ENCODE measurements around the gene CAMKMT.
"Not testable (repeated sequence)": the region's sequence is repeated elsewhere in the genome, so short reads cannot be mapped to it uniquely, and the experiment has no call there.

Gene CAMKMT

GRCh38 chr2:44495544-44495943, 133.8 kb downstream of the CAMKMT start:
- H3K4me3 ChIP-seq (ENCODE audit: low read depth, low read length), result no peak overlapping the region

GRCh38 chr2:44496130-44496529, 134.4 kb downstream of the CAMKMT start:
- H3K4me3 ChIP-seq (ENCODE audit: low read depth, low read length), result no peak overlapping the region

DNA sequence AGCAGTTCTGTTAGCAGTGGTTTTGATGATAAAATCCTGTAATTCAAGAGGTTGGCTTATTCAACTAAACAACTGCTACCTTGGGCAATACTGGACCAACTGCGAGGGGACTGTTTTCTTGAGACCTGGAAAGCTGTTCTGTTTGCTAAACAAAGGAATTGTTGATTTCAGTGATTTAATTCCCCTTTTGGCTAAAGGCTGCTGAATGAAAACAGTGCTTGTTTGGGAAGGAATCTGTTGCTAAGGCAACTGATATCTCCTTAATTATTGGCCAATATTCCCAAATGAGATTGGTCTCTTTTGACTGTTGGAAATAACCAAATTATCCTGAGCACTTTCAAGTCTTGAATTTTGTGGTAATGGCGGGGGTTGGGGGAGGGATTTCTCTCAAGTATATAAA, 136.8 kb downstream of the CAMKMT start:
- H3K4me3 ChIP-seq (ENCODE audit: low read depth, low read length), result no peak overlapping the region

DNA sequence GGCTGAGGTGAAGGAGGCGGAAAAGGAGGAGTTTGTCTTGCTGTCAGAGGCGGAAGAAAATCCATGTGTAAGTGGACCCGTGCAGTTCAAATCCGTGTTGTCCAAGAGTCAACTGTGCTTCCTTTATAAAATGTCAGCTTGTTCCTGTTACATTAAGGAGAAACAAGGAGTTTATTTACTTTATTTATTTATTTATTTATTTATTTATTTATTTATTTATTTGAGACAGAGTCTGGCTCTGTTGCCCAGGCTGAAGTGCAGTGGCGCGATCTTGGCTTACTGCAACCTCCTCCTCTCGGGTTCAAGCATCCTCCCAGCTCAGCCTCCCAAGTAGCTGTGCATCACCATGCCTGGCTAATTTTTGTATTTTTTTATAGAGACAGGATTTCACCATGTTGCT, 143.9 kb downstream of the CAMKMT start:
- H3K4me3 ChIP-seq (ENCODE audit: low read depth, low read length), result not testable (repeated sequence)

DNA sequence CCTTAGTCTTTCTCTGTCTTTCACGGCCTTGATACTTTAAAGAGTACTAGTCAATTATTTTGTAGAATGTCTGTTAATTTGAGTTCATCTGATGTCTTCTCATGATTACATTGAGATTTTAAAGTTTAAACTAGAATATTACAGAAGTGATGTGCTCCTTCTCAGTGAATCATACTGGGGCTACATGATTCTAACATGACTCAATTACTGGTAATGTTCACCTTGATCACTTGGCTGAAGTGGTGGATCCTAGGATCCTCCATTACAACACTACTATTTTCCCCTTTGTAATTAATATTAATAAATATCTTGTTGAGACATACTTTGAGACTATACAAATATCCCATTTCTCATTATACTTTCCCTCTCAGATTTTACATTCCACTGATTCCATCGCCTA, 148.5 kb downstream of the CAMKMT start:
- no peak overlapping the region for H3K4me3 ChIP-seq (ENCODE audit: low read depth, low read length)

DNA sequence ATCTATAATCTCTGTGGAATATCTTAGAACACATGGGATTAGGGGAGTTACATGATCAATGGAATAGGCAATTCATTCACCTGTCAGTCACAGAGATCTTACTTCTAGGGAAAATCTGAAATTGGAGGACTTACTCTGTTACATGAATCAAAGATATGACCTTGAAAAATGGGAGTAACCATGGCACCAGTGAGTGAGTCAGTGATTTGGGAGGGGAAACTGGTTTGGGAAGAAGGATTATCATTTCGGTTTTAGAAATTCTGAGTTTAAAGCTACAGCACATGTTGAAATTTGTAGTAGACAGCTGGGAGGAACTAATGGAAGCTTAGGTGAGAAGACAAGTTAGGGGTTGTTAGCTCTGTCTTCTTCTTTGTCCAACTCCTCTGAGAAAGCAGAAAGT, 153.7 kb downstream of the CAMKMT start:
- no peak overlapping the region for H3K4me3 ChIP-seq (ENCODE audit: low read depth, low read length)

- no peak overlapping the region for H3K4me3 ChIP-seq (ENCODE audit: low read depth, low read length)
Observed at GRCh38 chr2:44519026-44519425, 157.3 kb downstream of the CAMKMT start.

DNA sequence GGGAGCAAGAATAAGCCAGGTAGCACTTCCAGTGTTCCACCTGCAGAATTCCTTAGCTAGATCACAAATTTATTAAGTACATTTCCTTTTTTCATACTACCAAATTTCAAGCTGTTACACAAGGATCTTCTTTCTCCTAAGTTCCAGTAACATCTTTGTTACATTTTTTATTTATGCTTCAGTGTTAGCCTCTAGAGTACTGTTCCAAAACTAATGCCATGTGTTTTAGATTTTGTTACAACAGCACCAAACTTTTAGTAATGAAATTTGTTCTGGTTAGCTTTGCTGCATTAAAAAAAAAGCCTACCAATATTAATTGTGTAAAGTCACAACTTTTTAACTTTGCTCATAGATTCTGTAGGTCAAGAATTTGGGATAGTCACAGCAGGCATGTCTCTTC, 161.1 kb downstream of the CAMKMT start:
- H3K4me3 ChIP-seq (ENCODE audit: low read depth, low read length), result no peak overlapping the region

DNA sequence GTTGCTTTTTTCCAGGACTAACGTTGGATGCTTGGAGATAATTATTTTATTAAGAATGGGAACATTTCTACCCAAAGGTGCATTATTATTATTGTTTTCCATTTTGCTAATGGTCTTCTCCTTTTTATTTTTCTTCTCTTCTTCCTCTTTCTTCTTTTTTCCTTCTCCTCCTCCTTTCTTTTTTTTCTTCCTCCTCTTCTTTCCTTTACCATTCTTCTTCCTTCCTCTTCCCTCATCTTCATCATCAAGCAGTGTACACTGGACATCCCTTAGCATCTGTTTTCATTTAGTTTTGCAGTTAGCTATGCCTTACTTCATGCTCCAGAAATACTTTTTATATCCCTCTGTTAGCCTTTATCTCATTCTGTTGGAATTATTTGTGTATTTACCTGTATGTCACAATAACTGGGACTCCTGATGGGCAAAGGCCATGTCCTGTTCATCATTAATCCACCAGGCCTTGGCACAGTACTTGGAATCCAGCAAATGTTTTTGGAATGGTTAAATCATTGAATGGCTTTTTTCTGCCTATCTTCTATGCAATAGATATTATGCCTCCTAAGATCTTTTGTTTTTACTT, 162.7 kb downstream of the CAMKMT start:
- H3K4me3 ChIP-seq (ENCODE audit: low read depth, low read length), result no peak overlapping the region

DNA sequence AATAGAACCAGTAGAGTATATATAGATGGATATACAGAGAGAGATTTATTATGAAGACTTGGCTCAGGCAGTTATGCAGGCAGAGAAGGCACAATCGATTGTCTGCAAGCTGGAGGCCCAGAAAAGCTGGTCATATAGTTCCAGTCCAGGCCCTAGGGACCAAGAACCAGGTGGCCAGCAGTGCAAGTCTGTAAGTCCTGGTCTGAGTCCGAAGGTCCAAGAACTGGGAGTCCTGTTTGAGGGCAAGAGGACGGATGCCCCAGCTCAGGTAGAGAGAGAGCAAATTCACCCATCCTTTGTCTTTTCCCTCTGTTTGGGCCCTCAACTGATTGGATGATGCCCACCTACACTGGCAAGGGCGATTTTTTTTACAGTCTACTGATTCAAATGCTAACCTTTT, 164.6 kb downstream of the CAMKMT start:
- no peak overlapping the region for H3K4me3 ChIP-seq (ENCODE audit: low read depth, low read length)

- H3K4me3 ChIP-seq (ENCODE audit: low read depth, low read length), result no peak overlapping the region
Observed at GRCh38 chr2:44528595-44528994, 166.8 kb downstream of the CAMKMT start.

DNA sequence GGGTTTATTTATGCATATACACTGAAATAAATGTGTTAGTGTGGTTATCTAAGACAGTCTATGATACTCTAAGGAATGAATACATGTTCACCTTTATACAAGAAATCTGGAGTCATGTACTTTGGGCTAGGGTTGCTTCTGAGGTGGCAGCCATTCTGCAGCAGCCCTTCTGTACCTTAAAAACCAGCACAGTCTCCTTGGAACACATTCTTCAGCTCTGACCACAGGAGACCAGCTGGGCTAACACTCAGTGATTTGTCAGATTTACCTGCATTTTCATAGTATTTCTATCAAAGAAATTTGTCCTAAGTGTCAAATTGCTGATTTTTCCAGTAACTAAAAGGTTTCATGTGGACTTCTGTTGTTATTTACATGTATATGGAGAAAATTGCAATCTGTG, 167.7 kb downstream of the CAMKMT start:
- H3K4me3 ChIP-seq (ENCODE audit: low read depth, low read length), result no peak overlapping the region

DNA sequence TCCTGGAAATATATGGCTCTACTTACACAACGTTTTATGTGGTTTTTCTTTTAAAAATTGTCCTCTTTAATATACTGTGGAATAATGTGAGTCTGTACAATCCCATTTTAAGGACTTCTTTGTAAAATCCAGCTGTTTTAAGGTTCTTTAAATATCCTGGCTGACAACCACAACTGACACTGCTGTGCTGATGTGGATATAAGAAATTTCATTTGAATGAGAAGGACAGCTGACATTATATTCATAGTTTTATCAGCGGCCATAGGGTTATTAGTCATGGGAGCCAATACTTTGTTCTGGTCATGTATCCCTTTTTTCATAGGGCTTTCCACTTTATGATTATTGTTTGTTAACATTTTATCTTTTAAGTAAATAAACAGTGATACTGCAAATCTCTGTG, 169.5 kb downstream of the CAMKMT start:
- H3K4me3 ChIP-seq (ENCODE audit: low read depth, low read length), result no peak overlapping the region

DNA sequence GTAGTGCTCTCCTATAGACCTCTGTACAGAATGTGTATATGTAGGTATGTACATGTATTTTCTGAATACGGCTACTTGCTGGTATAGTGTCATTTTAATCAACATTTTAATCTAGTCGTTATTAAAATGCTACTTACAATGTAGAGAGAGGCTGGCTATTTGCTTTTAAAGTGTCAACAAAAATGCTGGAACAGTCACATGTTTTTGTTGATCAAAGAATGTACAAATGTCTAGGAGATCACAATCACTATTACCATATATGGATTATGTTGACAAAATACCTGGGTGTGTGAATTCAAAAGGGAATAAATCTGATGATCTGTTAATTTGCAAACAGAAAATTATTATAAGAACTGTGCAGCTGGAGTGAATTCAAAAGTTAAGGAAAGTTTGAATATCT, 170.3 kb downstream of the CAMKMT start:
- no peak overlapping the region for H3K4me3 ChIP-seq (ENCODE audit: low read depth, low read length)

- H3K4me3 ChIP-seq (ENCODE audit: low read depth, low read length), result no peak overlapping the region
Observed at GRCh38 chr2:44533508-44533907, 171.8 kb downstream of the CAMKMT start.

GRCh38 chr2:44535376-44535775, 173.6 kb downstream of the CAMKMT start:
- H3K4me3 ChIP-seq (ENCODE audit: low read depth, low read length), result no peak overlapping the region

- H3K4me3 ChIP-seq (ENCODE audit: low read depth, low read length), result no peak overlapping the region
Observed at GRCh38 chr2:44537264-44537663, 175.5 kb downstream of the CAMKMT start.

DNA sequence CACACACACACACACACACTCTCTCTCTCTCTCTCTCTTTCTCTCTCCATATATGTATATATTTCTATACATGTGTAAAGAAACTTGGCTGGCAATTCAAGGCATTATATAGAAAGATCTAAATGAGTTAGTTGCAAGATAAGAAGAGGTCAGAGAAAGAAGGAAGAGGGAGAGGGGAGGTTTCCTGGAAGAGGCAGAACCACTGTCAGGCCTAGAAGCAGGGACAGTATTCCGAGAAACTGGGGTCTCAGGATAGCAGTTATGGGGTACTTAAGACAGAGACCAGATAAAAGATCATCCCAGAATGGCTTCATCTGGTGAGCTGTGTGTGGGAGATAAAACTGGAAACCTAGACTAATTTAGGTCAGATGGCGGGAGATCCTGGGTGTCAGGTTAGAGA, 180.8 kb downstream of the CAMKMT start:
- no peak overlapping the region for H3K4me3 ChIP-seq (ENCODE audit: low read depth, low read length)

DNA sequence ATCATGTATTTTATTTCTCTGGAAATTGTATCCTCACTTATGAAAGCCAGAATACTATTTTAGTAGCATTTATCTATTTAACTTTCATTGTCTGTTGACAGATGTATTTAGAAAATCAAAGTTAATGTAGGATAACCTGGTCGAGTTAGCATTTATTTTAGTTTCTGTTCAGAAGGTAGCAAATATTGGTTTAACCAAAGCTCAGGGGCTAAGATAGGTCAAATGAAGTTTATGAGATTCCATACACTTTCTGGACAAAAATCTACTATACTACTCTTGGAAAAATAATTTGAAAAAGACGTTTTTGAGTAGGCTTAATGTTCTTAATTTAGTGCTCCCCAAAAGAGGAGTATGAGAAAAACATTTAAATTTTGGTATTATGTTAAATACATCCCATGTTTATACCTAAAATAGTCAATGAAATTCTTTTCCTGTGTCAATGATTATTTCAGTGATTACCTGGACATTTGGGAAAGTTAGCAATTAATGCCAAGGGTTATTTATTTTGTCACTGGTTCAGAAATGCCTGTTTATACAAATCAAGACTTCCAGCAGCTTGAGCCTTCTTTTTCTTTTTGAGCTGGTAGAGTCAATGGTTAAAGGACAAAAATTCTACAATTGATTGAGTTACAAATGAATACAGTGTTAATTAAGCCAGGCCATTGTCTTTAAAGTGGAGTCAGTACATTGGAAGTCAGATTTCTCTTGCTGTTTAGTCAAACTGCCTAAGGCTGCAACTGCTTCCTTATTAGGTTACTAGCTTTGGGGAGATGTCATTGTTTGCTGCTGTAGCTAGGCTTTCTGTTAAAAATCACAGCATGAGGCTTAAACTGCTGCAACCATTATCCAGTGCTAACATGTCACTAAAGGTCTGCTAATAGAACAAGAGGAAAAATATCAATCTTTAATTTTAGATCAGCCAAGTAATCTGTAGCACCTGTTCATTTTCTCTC, 182.3 kb downstream of the CAMKMT start:
- no peak overlapping the region for H3K4me3 ChIP-seq (ENCODE audit: low read depth, low read length)

- no peak overlapping the region for H3K4me3 ChIP-seq (ENCODE audit: low read depth, low read length)
Observed at GRCh38 chr2:44545005-44545404, 183.3 kb downstream of the CAMKMT start.

- no peak overlapping the region for H3K4me3 ChIP-seq (ENCODE audit: low read depth, low read length)
Observed at GRCh38 chr2:44546459-44547127, 184.8 kb downstream of the CAMKMT start.

- no peak overlapping the region for H3K4me3 ChIP-seq (ENCODE audit: low read depth, low read length)
Observed at GRCh38 chr2:44547718-44548117, 186.0 kb downstream of the CAMKMT start.
